T-cell (primary cell): ENCODE data around the gene MAGEF1. TPM values are rescaled to one million over a fixed set of nuclear protein-coding genes. Genes with fewer than 3 reads are reported as not detected.

Experiments
- ATAC-seq, 4 experiments: fragments of 200-7000 bp in 3 of 4; fragments of 150-1000 bp in 1 of 4; cut with Tn5 transposase; replicated peaks in 1 of 4; 1 replicate in 3 of 4; 2 replicates in 1 of 4; pipeline ENCODE4 v1.10.0; 2021; ENCODE audit warnings: moderate library complexity in 3 of 4, mild to moderate bottlenecking in 2 of 4, moderate number of reproducible peaks in 1 of 4
- CTCF ChIA-PET, 2 donors: fragments of 300-600 bp; sonication (Branson Sonifier 250); formaldehyde crosslinking; loops; one replicate each; lab custom pipeline; 2022; ENCODE audit warnings: antibody characterized with exemption in 2 of 2; lab: Charles Lee
- POLR2A ChIA-PET, 2 donors: fragments of 300-600 bp; sonication (Branson Sonifier 250); formaldehyde crosslinking; loops; one replicate each; lab custom pipeline; 2022; ENCODE audit warnings: antibody characterized with exemption in 2 of 2; lab: Charles Lee
- DNase-seq, 35 experiments: peaks; one replicate each; pipeline versions ENCODE4 v3.0.0 to v3.0.0-alpha.2; 2013 to 2023
- H3K27ac ChIP-seq: one replicate; pipeline ENCODE4 v1.5.1; 2013; ENCODE audit warnings: low read length
- H3K27me3 ChIP-seq, 2 experiments: replicated peaks in 1 of 2; 1 replicate in 1 of 2; 2 replicates in 1 of 2; pipeline versions ENCODE4 v1.6.1 to v1.7.0; 2013; ENCODE audit warnings: low read length in 1 of 2, mixed read lengths in 1 of 2; ENCODE audit not compliant: control insufficient read depth in 2 of 2, insufficient read depth in 2 of 2; ENCODE audit errors: extremely low read depth in 1 of 2
- H3K36me3 ChIP-seq, 2 donors: 1 replicate in 1 of 2; 2 replicates in 1 of 2; pipeline versions ENCODE4 v1.6.1 to v1.7.0; 2013; ENCODE audit warnings: low read length in 1 of 2; ENCODE audit not compliant: control insufficient read depth in 2 of 2, insufficient read depth in 1 of 2; ENCODE audit errors: extremely low read depth in 1 of 2
- H3K4me1 ChIP-seq, 2 experiments: 1 replicate in 1 of 2; 2 replicates in 1 of 2; pipeline versions ENCODE4 v1.6.1 to v1.7.0; 2013; ENCODE audit warnings: low read length in 2 of 2, mixed read lengths in 1 of 2; ENCODE audit not compliant: insufficient read depth in 2 of 2, control insufficient read depth in 1 of 2; ENCODE audit errors: extremely low read depth in 1 of 2
- H3K4me3 ChIP-seq, 2 donors: 1 replicate in 1 of 2; 2 replicates in 1 of 2; pipeline versions ENCODE4 v1.5.1 to v1.7.0; 2013; ENCODE audit warnings: mild to moderate bottlenecking in 2 of 2, low read length in 1 of 2, moderate library complexity in 1 of 2; ENCODE audit not compliant: control insufficient read depth in 1 of 2; ENCODE audit errors: extremely low read depth in 1 of 2
- H3K9me3 ChIP-seq: 2 replicates; pipeline ENCODE4 v1.7.0; 2013
- H3K27ac Mint-ChIP-seq, 2 donors: one replicate each; pipeline ENCODE4 v1.8.0; 2020 to 2021; ENCODE audit warnings: mild to moderate bottlenecking in 2 of 2, mixed read lengths in 2 of 2
- H3K27me3 Mint-ChIP-seq, 2 donors: one replicate each; pipeline ENCODE4 v1.8.0; 2021 to 2022; ENCODE audit warnings: mixed read lengths in 2 of 2
- H3K36me3 Mint-ChIP-seq: one replicate; pipeline ENCODE4 v1.8.0; 2021; ENCODE audit warnings: mixed read lengths
- H3K4me1 Mint-ChIP-seq, 3 donors: one replicate each; pipeline ENCODE4 v1.8.0; 2020 to 2022; ENCODE audit warnings: mixed read lengths in 3 of 3, mild to moderate bottlenecking in 1 of 3
- H3K4me3 Mint-ChIP-seq, 3 donors: one replicate each; pipeline ENCODE4 v1.8.0; 2020 to 2022; ENCODE audit warnings: mild to moderate bottlenecking in 3 of 3, mixed read lengths in 3 of 3, moderate library complexity in 3 of 3
- H3K9me3 Mint-ChIP-seq, 3 donors: one replicate each; pipeline ENCODE4 v1.8.0; 2020 to 2022; ENCODE audit warnings: mixed read lengths in 3 of 3
- WGBS: methylation state at CpG from one replicate; pipeline ENCODE4 v1.1.5; 2013; ENCODE audit warnings: missing lambda C conversion rate; ENCODE audit not compliant: insufficient coverage; 5-methylcytosine and 5-hydroxymethylcytosine counted together
- total RNA-seq, 35 experiments: library from RNA in 6 of 35; stranded (reverse) in 6 of 35; fragments of 120-200 nt in 1 of 35; gene quantifications; one replicate each; pipeline versions ENCODE4 v1.2.1 to v1.2.4 and lab custom pipeline; 2013 to 2026

MAGEF1 gene
- total RNA-seq, 5 donors from 2014 or later (not counting 1 experiment from before 2014, with no cell fraction given): 8.6 to 17.7 (median 16.1) TPM

DNA sequence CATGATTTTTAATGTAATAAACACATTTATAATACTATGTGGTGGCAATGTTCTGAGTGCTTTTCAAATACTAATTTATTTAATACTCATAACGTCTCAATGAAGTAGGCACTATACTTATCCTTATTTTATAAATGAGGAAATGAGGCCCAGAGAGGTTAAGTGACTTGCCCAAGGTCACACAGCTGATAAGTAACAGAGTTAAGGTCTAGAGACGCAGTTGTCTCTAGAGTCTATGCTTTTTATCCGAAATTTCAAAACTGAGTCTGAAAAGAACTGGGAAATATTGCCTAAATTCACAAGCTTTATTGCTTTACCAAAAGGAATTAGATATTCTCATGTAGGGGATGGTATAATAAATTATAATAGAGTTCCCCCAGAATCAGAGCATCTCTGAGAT, 31.4 kb upstream of the MAGEF1 start:
- Histone ChIP-seq H3K36me3 (no peaks in the 10 kb centered on the region), H3K4me3 (no peak overlapping the region), H3K27ac (no peak overlapping the region), H3K4me1 (no peaks in the 10 kb centered on the region), H3K27me3 (peaks cover 0 to 13% of the 10 kb centered on the region in 2 experiments), H3K9me3 (no peaks in the 10 kb centered on the region)
- Mint-ChIP-seq H3K27ac (no peak overlapping the region), H3K9me3 (no peaks in the 10 kb centered on the region), H3K4me1 (no peaks in the 10 kb centered on the region), H3K27me3 (peaks cover 6 to 7% of the 10 kb centered on the region in 2 donors), H3K36me3 (no peaks in the 10 kb centered on the region), H3K4me3 (no peak overlapping the region)
- ChIA-PET CTCF (interaction anchor here in 1 of 2 donors (0.6 to 1.1 kb wide), 2 partner anchors 36 to 195 kb away, joined by 3 read pairs; no protein-coding TSS in a partner anchor), POLR2A (interaction anchor here in 1 of 2 donors (0.5 kb wide), 1 partner anchor 9 kb away, joined by 6 read pairs; no protein-coding TSS in a partner anchor)
- WGBS: no CpG with 5 or more reads among the region's 3 CpGs
- ATAC-seq (no peak), DNase-seq (no peak)

DNA sequence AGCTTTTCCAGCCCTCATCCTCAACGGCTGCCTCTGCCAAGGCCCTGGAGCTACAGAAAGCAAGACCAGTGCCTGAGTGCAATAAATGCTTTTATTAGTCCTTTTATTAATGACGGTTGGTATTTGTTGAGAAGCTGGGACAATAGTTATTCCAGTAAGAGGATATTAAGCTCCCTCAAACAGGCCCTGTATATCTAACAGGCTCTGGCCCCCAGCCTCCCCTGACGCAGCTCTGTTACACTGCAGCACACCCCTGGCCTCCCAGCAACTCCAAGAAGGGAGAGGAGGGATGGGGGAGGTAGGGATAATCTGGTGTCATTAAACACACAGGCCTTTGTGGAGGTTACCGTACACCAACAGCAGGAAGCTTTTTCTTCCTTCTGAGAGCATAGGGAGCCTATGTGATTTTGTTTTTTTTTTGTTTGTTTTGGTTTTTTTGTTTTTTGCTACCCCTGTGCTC, 30.8 kb upstream of the MAGEF1 start:
- DNase-seq: no peak
- no peaks in the 10 kb centered on the region for H3K4me1 ChIP-seq
- H3K36me3 Mint-ChIP-seq: no peaks in the 10 kb centered on the region
- H3K27ac Mint-ChIP-seq: no peak overlapping the region
- WGBS: 100% methylated on average over 1 of the region's 4 CpGs
- H3K4me1 Mint-ChIP-seq: no peaks in the 10 kb centered on the region
- no peak for ATAC-seq
- peaks cover 4% of the 10 kb centered on the region in 2 donors for H3K27me3 Mint-ChIP-seq
- no peaks in the 10 kb centered on the region for H3K9me3 Mint-ChIP-seq
- H3K4me3 Mint-ChIP-seq: no peak overlapping the region
- peaks cover 0 to 13% of the 10 kb centered on the region in 2 experiments for H3K27me3 ChIP-seq
- ChIA-PET POLR2A (no interaction called here), CTCF (interaction anchor here in 1 of 2 donors (0.6 to 1.1 kb wide), 3 partner anchors 36 to 320 kb away, joined by 3 read pairs; no protein-coding TSS in a partner anchor)
- no peak overlapping the region for H3K27ac ChIP-seq
- no peak overlapping the region for H3K4me3 ChIP-seq
- no peaks in the 10 kb centered on the region for H3K36me3 ChIP-seq
- H3K9me3 ChIP-seq: no peaks in the 10 kb centered on the region

DNA sequence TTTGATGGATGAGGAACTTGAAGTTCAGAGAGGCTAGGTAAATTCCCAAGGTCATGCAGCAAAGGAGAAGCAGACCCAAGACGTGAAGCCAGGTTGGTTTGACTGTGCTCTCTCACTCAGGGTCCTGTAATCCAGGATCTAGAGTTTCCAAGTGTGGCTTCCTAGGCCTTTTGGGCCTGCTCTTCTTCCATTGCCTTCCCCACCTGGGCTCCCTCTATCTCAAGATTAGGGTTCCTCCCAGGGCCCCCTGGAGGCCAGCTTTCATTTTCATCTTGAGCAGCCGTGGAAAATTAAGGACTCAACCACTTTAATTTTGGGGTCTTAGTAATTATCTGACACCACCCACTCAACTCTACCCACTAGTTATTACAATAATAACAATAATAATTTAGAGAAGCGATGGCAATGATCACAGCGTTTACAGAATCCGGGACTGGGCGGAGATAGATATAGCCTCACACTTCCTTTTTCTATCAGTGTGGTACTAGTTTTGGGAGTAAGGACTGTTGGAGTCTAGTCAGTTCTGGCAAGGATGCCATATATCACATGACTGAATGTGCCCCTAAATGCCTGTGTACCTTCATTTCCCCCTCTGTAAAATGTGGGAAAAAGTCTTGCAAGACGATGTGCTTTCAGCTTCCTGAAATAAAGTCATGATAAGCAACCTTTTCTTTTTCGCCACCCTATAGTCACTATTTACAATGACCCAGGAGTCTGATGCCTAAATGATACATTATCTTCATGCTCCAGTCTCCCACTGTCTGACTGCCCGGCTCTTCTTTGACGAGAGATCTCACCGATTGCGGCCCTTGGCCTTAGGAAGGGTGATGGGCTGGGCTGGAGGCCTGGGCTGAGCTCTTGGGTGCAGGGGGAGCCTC, 30.2 kb upstream of the MAGEF1 start:
- Histone ChIP-seq H3K4me3 (no peak overlapping the region), H3K36me3 (no peaks in the 10 kb centered on the region), H3K27me3 (peaks cover 0 to 19% of the 10 kb centered on the region in 2 experiments), H3K27ac (no peak overlapping the region), H3K9me3 (no peaks in the 10 kb centered on the region), H3K4me1 (no peaks in the 10 kb centered on the region)
- CTCF ChIA-PET: interaction anchor here in 1 of 2 donors (0.8 to 1.1 kb wide), 2 partner anchors 37 to 321 kb away, joined by 3 read pairs; no protein-coding TSS in a partner anchor
- H3K27me3 Mint-ChIP-seq: peaks cover 4 to 6% of the 10 kb centered on the region in 2 donors
- no peaks in the 10 kb centered on the region for H3K4me1 Mint-ChIP-seq
- H3K4me3 Mint-ChIP-seq: no peak overlapping the region
- no peaks in the 10 kb centered on the region for H3K36me3 Mint-ChIP-seq
- WGBS: 89% methylated on average over 1 of the region's 12 CpGs
- POLR2A ChIA-PET: no interaction called here
- DNase-seq (no peak), ATAC-seq (no peak)
- H3K9me3 Mint-ChIP-seq: no peaks in the 10 kb centered on the region
- no peak overlapping the region for H3K27ac Mint-ChIP-seq

DNA sequence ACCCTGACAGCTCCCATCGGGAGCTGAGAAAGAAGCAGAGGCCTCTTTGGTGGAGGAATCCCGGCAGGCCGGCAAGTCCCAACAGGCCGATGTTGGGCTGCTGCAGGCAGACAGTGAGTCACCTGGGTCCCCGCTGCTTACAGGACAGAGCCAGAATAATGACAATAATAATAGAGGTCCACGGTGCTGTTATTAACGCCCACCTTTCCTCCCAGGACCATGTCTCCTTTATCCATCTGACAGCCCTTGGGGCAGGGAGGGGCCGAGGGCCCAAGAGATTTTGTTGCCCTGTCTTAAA, 29.3 kb upstream of the MAGEF1 start:
- H3K4me3 ChIP-seq: no peak overlapping the region
- H3K9me3 ChIP-seq: no peaks in the 10 kb centered on the region
- ChIA-PET POLR2A (no interaction called here), CTCF (no interaction called here)
- ATAC-seq (no peak), DNase-seq (no peak)
- no peak overlapping the region for H3K4me3 Mint-ChIP-seq
- WGBS: 91% methylated on average over 5 of the region's 8 CpGs
- no peak overlapping the region for H3K27ac Mint-ChIP-seq
- no peaks in the 10 kb centered on the region for H3K36me3 ChIP-seq
- no peaks in the 10 kb centered on the region for H3K9me3 Mint-ChIP-seq
- H3K36me3 Mint-ChIP-seq: no peaks in the 10 kb centered on the region
- no peaks in the 10 kb centered on the region for H3K4me1 ChIP-seq
- H3K4me1 Mint-ChIP-seq: no peaks in the 10 kb centered on the region
- peaks cover 4 to 9% of the 10 kb centered on the region in 2 donors for H3K27me3 Mint-ChIP-seq
- peaks cover 0 to 19% of the 10 kb centered on the region in 2 experiments for H3K27me3 ChIP-seq
- no peak overlapping the region for H3K27ac ChIP-seq

DNA sequence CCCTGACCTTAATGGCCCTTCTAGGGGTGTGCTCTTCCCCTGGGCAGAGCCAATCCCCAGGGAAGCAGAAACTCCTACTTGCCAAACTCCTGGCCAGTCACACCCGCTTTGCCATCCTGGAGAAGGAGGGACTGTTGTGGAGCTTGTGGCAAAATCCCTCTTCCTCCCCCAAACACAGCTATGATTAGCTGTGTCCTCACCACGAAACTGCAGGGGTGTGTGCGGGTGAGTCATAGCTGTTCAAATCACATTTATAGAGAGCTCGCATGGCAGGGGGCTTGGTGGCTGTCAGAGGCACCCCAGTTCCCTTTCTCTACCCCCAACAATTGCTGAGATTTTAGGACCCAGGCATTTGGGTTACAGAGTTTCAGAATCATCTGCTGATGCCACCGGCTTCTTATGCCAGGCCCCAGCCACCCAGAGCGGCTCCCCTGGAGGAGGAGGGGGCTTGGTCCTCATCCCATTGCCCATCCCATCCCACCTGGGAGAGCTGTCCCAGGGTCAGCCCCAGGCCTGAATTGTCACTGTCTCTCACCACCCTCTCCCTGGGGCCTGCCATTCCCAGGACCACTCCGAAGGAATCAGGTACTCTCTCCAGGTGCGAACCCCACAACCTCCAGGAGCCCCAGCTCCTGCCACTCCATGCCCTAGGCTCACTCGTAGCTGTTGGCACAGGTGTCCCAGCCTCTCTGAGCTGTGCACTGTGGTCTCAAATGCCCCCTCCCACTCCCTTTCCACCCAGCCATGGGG, 28.8 kb upstream of the MAGEF1 start:
- POLR2A ChIA-PET: no interaction called here
- DNase-seq (peak in 1 of 35 experiments; percentile 17), ATAC-seq (no peak)
- no peak overlapping the region for H3K4me3 Mint-ChIP-seq
- H3K9me3 Mint-ChIP-seq: no peaks in the 10 kb centered on the region
- 82% methylated on average over 5 of the region's 9 CpGs for WGBS
- Histone ChIP-seq H3K9me3 (no peaks in the 10 kb centered on the region), H3K27me3 (peaks cover 0 to 18% of the 10 kb centered on the region in 2 experiments), H3K36me3 (no peaks in the 10 kb centered on the region), H3K4me3 (no peak overlapping the region), H3K4me1 (no peaks in the 10 kb centered on the region), H3K27ac (no peak overlapping the region)
- peaks cover 4 to 9% of the 10 kb centered on the region in 2 donors for H3K27me3 Mint-ChIP-seq
- H3K4me1 Mint-ChIP-seq: no peaks in the 10 kb centered on the region
- H3K36me3 Mint-ChIP-seq: no peaks in the 10 kb centered on the region
- H3K27ac Mint-ChIP-seq: no peak overlapping the region
- CTCF ChIA-PET: interaction anchor here in 1 of 2 donors (0.9 kb wide), 1 partner anchor 39 kb away, joined by 3 read pairs; no protein-coding TSS in a partner anchor
